ENCODE results near the gene HSFX2.
"Not testable (repeated sequence)": the region's sequence is repeated elsewhere in the genome, so short reads cannot be mapped to it uniquely, and the experiment has no call there.

The HSFX2 gene

DNA sequence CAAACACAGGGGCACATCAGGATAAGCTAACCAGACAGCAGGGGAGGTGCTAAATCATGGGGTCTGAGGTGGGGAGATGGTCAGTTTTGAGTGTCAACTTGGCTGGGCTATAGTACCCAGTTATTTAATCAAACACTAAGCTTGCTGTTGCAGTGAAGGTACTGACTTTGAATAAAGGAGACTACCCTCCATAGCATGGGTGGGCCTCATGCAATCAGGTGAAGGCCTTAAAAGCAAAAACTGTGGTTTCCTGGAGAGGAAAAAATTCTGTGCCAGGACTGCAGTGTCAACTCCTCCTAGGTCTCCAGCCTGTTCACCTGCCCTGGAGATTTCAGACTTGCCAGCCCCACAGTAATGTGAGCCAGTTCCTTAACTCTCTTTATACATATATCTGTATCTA lies 12.6 kb upstream of the HSFX2 start:
- TF ChIP-seq EZH2 (optimal IDR thresholded peaks at IDR 0.05; ENCODE audit: low read depth, low read length) = no peak
- TF ChIP-seq, protein P1, sequence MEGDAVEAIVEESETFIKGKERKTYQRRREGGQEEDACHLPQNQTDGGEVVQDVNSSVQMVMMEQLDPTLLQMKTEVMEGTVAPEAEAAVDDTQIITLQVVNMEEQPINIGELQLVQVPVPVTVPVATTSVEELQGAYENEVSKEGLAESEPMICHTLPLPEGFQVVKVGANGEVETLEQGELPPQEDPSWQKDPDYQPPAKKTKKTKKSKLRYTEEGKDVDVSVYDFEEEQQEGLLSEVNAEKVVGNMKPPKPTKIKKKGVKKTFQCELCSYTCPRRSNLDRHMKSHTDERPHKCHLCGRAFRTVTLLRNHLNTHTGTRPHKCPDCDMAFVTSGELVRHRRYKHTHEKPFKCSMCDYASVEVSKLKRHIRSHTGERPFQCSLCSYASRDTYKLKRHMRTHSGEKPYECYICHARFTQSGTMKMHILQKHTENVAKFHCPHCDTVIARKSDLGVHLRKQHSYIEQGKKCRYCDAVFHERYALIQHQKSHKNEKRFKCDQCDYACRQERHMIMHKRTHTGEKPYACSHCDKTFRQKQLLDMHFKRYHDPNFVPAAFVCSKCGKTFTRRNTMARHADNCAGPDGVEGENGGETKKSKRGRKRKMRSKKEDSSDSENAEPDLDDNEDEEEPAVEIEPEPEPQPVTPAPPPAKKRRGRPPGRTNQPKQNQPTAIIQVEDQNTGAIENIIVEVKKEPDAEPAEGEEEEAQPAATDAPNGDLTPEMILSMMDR (IDR thresholded peaks at IDR 0.05; ENCODE audit: low read length) = no peak
- no peak for TF ChIP-seq EZH2phosphoT487 (IDR thresholded peaks at IDR 0.05; ENCODE audit: low read length)
- no peak for DNase-seq
- Histone ChIP-seq H3F3A (ENCODE audit: insufficient read depth, low read length) (no peaks in the 10 kb centered on the region), H3K36me3 (replicated peaks; ENCODE audit: insufficient read depth, low read length) (no peaks in the 10 kb centered on the region), H3K4me2 (ENCODE audit: low read depth, low read length) (no peak overlapping the region), H3K27ac (ENCODE audit: low read length) (no peak overlapping the region), H2AFZ (ENCODE audit: low read length) (no peak overlapping the region), H3K4me3 (ENCODE audit: low read length) (no peak overlapping the region), H3K27me3 (replicated peaks; ENCODE audit: insufficient read depth, low read length) (no peaks in the 10 kb centered on the region), H3K9ac (ENCODE audit: low read length) (no peak overlapping the region), H3K9me2 (replicated peaks; ENCODE audit: insufficient read depth, low read length) (no peaks in the 10 kb centered on the region), H3K4me1 (ENCODE audit: low read length) (no peaks in the 10 kb centered on the region), H3K9me3 (replicated peaks; ENCODE audit: insufficient read depth, low read length) (no peaks in the 10 kb centered on the region), H3K79me2 (ENCODE audit: low read length) (no peaks in the 10 kb centered on the region), H4K20me1 (ENCODE audit: insufficient read depth, low read length) (no peaks in the 10 kb centered on the region)

DNA sequence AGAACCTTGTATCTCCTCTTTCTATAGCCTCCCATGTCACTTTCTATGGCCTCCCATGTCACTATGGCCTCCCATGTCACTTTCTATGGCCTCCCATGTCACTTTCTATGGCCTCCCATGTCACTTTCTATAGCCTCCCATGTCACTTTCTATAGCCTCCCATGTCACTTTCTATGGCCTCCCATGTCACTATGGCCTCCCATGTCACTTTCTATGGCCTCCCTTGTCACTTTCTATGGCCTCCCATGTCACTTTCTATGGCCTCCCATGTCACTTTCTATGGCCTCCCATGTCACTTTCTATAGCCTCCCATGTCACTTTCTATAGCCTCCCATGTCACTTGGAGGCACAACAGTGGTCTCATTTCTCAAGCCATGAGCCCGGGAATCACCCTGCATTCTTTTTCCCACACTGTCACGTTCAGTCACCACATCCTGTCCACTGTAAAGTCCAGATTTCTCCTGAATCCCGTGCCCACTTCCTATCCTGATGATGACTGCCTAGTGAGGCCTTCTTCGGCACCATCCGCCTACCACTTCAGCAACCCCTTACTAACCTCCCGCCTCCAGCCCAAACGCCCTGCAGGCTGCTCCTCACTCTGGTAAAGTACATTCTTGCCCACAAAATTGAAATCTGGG lies 10.3 kb upstream of the HSFX2 start:
- H2AFZ ChIP-seq (ENCODE audit: low read length); H3K27me3 ChIP-seq (replicated peaks; ENCODE audit: insufficient read depth, low read length); H3K4me2 ChIP-seq (ENCODE audit: low read depth, low read length); DNase-seq; H3K79me2 ChIP-seq (ENCODE audit: low read length); H3K9me3 ChIP-seq (replicated peaks; ENCODE audit: insufficient read depth, low read length); H3K4me3 ChIP-seq (ENCODE audit: low read length); H3K9ac ChIP-seq (ENCODE audit: low read length); H3K9me2 ChIP-seq (replicated peaks; ENCODE audit: insufficient read depth, low read length); H3F3A ChIP-seq (ENCODE audit: insufficient read depth, low read length); H3K36me3 ChIP-seq (replicated peaks; ENCODE audit: insufficient read depth, low read length); H3K4me1 ChIP-seq (ENCODE audit: low read length); H3K27ac ChIP-seq (ENCODE audit: low read length); H4K20me1 ChIP-seq (ENCODE audit: insufficient read depth, low read length): not testable (repeated sequence)

DNA sequence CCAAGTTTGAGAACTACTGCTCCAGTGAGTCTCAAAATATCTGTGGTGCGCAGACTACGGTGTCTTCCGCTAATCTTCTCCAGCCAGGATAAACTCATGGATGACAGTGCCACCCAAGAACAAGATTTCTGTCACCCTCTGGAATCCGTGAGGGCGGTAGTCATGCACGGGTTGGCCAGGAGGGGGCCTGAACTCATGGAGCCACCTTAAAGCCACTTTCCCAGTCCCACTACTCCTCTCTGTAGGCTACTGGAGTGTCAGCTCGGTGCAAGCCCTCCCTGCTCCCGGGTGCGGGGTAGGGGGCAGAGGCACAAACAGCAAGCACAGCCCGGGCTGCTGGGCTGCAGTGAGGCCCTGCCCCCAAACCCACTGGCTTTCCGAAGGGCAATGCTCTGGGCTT lies 3.5 kb upstream of the HSFX2 start:
- not testable (repeated sequence) for H3K9ac ChIP-seq (ENCODE audit: low read length); H3F3A ChIP-seq (ENCODE audit: insufficient read depth, low read length); H3K4me3 ChIP-seq (ENCODE audit: low read length); H3K27me3 ChIP-seq (replicated peaks; ENCODE audit: insufficient read depth, low read length); H3K9me2 ChIP-seq (replicated peaks; ENCODE audit: insufficient read depth, low read length); H3K36me3 ChIP-seq (replicated peaks; ENCODE audit: insufficient read depth, low read length); H3K4me2 ChIP-seq (ENCODE audit: low read depth, low read length); H3K79me2 ChIP-seq (ENCODE audit: low read length); H2AFZ ChIP-seq (ENCODE audit: low read length); DNase-seq; H3K4me1 ChIP-seq (ENCODE audit: low read length); H3K27ac ChIP-seq (ENCODE audit: low read length); H3K9me3 ChIP-seq (replicated peaks; ENCODE audit: insufficient read depth, low read length); H4K20me1 ChIP-seq (ENCODE audit: insufficient read depth, low read length)

DNA sequence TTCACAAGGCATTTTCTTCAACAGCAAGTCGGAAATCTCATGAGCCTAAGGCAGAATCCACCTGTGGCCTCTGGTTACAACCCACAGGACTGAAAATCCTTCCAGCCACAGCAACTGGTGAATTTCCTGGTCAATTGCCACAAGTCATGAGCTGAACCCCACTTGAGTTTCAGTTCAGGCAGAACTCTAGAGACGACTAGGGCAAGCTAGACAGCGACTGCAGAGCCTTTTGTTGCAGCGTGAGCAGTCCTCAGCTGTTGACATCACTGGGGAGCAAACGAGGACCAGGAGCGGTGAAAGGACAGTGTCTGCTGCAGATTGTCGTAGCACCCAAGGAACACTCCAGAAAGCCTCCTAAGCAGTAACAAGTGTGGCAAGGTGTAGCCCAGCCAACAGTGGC lies 829 bp upstream of the HSFX2 start:
- H4K20me1 ChIP-seq (ENCODE audit: insufficient read depth, low read length); H3K79me2 ChIP-seq (ENCODE audit: low read length); H3K4me1 ChIP-seq (ENCODE audit: low read length); H3K27ac ChIP-seq (ENCODE audit: low read length); H3K4me2 ChIP-seq (ENCODE audit: low read depth, low read length); H3K9me3 ChIP-seq (replicated peaks; ENCODE audit: insufficient read depth, low read length); H3K27me3 ChIP-seq (replicated peaks; ENCODE audit: insufficient read depth, low read length); H3K4me3 ChIP-seq (ENCODE audit: low read length); H2AFZ ChIP-seq (ENCODE audit: low read length); H3F3A ChIP-seq (ENCODE audit: insufficient read depth, low read length); DNase-seq; H3K9me2 ChIP-seq (replicated peaks; ENCODE audit: insufficient read depth, low read length); H3K36me3 ChIP-seq (replicated peaks; ENCODE audit: insufficient read depth, low read length); H3K9ac ChIP-seq (ENCODE audit: low read length): not testable (repeated sequence)

DNA sequence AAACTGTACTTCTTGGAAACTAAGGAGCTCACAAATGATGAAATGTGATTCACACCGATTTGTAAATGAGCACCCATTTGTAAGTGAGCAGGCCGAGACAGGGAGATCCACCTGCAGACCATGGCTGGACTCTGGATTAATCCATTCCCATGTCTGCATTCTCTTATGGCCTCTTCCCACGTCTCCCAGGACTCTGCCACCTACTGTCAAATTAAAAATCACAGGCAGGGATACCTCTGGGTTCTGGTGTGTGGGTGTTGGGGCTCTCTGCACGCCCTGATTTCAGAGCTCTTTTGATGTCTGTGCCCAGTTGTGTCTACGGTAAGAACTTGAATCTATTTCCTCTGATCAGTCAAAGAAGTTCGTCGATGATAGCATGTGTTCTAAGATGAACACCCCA lies 4.1 kb downstream of the HSFX2 start:
- not testable (repeated sequence) for H3K27ac ChIP-seq (ENCODE audit: low read length)

DNA sequence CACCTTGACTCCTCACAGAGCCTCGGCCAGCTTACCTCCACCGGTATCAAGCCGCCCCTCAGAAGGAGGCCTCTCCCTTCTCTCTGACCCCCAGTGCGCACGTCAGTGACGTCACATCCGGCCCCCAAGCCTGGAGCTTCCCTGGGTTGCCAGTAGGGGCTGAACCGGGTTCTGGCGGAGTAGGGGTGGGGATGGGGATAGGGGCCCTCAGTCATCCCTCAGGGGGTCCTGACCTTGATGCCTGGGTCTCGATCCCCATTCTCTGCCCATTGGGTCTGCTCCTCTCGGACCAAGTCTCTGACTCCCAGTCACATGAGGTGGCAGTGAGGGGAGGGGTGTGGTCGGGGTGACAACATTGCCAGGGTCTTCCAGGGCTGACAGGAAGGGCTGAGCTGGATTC lies 7.8 kb downstream of the HSFX2 start, which contains the start of gene MAGEA9B:
MAGEA9B (minus strand) TSS at position 101 of the 400 bp plus-strand sequence. CDS start 4,280 bp downstream, outside the sequence.
- H3K4me1 ChIP-seq (ENCODE audit: low read length); H3K36me3 ChIP-seq (replicated peaks; ENCODE audit: insufficient read depth, low read length); H3K4me3 ChIP-seq (ENCODE audit: low read length); DNase-seq; H3K27me3 ChIP-seq (replicated peaks; ENCODE audit: insufficient read depth, low read length); H3K4me2 ChIP-seq (ENCODE audit: low read depth, low read length); H3K9me2 ChIP-seq (replicated peaks; ENCODE audit: insufficient read depth, low read length); H3K9me3 ChIP-seq (replicated peaks; ENCODE audit: insufficient read depth, low read length); H3F3A ChIP-seq (ENCODE audit: insufficient read depth, low read length); H3K27ac ChIP-seq (ENCODE audit: low read length); H4K20me1 ChIP-seq (ENCODE audit: insufficient read depth, low read length); H2AFZ ChIP-seq (ENCODE audit: low read length); H3K9ac ChIP-seq (ENCODE audit: low read length); H3K79me2 ChIP-seq (ENCODE audit: low read length): not testable (repeated sequence)

More for the DNA sequence above, 4.1 kb downstream of the HSFX2 start:
- H3K27me3 ChIP-seq (replicated peaks; ENCODE audit: insufficient read depth, low read length); H3K4me3 ChIP-seq (ENCODE audit: low read length); H4K20me1 ChIP-seq (ENCODE audit: insufficient read depth, low read length); H2AFZ ChIP-seq (ENCODE audit: low read length); H3F3A ChIP-seq (ENCODE audit: insufficient read depth, low read length); H3K4me2 ChIP-seq (ENCODE audit: low read depth, low read length); H3K9me2 ChIP-seq (replicated peaks; ENCODE audit: insufficient read depth, low read length); H3K79me2 ChIP-seq (ENCODE audit: low read length); H3K9ac ChIP-seq (ENCODE audit: low read length); H3K9me3 ChIP-seq (replicated peaks; ENCODE audit: insufficient read depth, low read length); DNase-seq; H3K4me1 ChIP-seq (ENCODE audit: low read length); H3K36me3 ChIP-seq (replicated peaks; ENCODE audit: insufficient read depth, low read length): not testable (repeated sequence)

DNA sequence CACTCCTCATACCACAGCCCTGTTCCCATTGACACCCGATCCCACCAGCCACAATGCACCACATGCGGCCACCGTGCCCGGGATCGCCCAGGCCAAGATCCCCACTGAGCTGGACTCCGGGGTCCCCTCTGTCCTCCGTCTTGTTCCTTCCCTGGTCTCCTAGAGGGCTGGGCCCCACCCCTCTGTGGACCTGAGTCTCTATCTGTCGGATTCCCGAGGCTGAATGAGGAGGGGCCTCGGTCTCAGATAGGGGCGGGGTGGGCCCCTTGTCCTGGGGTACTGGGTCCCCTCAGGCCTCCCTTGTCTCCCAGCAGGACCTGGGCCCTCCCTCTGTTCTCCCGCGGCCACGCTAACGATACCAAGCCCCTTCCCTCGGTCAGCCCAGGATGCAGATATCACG lies 9.5 kb downstream of the HSFX2 start:
- not testable (repeated sequence) for H3K9me2 ChIP-seq (replicated peaks; ENCODE audit: insufficient read depth, low read length); H3F3A ChIP-seq (ENCODE audit: insufficient read depth, low read length); H3K4me2 ChIP-seq (ENCODE audit: low read depth, low read length); H3K36me3 ChIP-seq (replicated peaks; ENCODE audit: insufficient read depth, low read length); H2AFZ ChIP-seq (ENCODE audit: low read length); H3K9ac ChIP-seq (ENCODE audit: low read length); H3K4me1 ChIP-seq (ENCODE audit: low read length); DNase-seq; H3K9me3 ChIP-seq (replicated peaks; ENCODE audit: insufficient read depth, low read length); H3K4me3 ChIP-seq (ENCODE audit: low read length); H3K27me3 ChIP-seq (replicated peaks; ENCODE audit: insufficient read depth, low read length); H3K79me2 ChIP-seq (ENCODE audit: low read length); H3K27ac ChIP-seq (ENCODE audit: low read length); H4K20me1 ChIP-seq (ENCODE audit: insufficient read depth, low read length)
